SK-N-MC (cell line): ENCODE results near the gene CDKL1.

ENCODE experiments used
- EZH2 ChIP-seq: fragments of 200-600 bp; sonication (generic); IDR thresholded peaks from one replicate; pipeline ENCODE4 v1.6.1; 2017; ENCODE audit warnings: antibody characterized with exemption
- POLR2AphosphoS5 ChIP-seq: IDR thresholded peaks from 2 replicates; pipeline ENCODE4 v1.6.1; 2012; ENCODE audit warnings: mild to moderate bottlenecking, low read depth, low read length, borderline replicate concordance

DNA sequence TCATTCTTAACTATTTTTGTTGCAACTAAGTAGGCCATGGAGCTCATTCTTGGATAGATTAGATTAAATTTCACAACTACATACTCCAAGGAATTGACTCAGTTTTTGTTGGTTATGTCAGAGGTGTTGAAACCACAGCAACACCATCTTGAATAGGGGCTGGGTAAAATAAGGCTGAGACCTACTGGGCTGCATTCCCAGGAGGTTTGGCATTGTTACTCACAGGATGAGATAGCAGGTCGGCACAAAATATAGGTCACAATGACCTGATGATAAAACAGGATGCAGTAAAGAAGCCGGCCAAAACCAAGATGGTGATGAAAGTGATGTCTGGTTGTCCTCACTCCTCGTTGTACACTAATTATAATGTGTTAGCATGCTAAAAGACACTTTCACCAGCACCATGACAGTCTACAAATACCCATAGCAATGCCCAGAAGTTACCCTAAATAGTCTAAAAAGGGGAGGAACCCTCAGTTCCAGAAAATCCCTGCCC is 63.6 kb downstream of the CDKL1 start:
- TF ChIP-seq POLR2AphosphoS5 (no peak), EZH2 (no peak)
